Mucosa of stomach (tissue), 1 donor: ENCODE data around the gene ZC3H18.

Experiments
- H3K27me3 ChIP-seq: one replicate; pipeline ENCODE4 v1.7.0; 2013; ENCODE audit warnings: mild to moderate bottlenecking, low read length; ENCODE audit not compliant: control insufficient read depth, insufficient read depth
- H3K36me3 ChIP-seq: one replicate; pipeline ENCODE4 v1.7.0; 2013; ENCODE audit warnings: low read length; ENCODE audit not compliant: control insufficient read depth, insufficient read depth
- H3K4me1 ChIP-seq: one replicate; pipeline ENCODE4 v1.7.0; 2013; ENCODE audit warnings: mild to moderate bottlenecking, low read length; ENCODE audit not compliant: control insufficient read depth, insufficient read depth
- H3K4me3 ChIP-seq: one replicate; pipeline ENCODE4 v1.7.0; 2013; ENCODE audit warnings: low read length
- H3K9ac ChIP-seq: one replicate; pipeline ENCODE4 v1.7.0; 2013; ENCODE audit warnings: mild to moderate bottlenecking, low read length, moderate library complexity
- H3K9me3 ChIP-seq: one replicate; pipeline ENCODE4 v1.7.0; 2013; ENCODE audit warnings: mild to moderate bottlenecking, low read length, moderate library complexity; ENCODE audit not compliant: control insufficient read depth
- donor health status: Pancreatic carcinoma.

The ZC3H18 gene

GRCh38 chr16:88669980-88670379 lies 99.8 kb downstream of the ZC3H18 start:
- Histone ChIP-seq H3K27me3 (no peaks in the 10 kb centered on the region), H3K9ac (no peak overlapping the region), H3K36me3 (no peaks in the 10 kb centered on the region), H3K4me1 (no peaks in the 10 kb centered on the region), H3K9me3 (no peaks in the 10 kb centered on the region), H3K4me3 (no peak overlapping the region)

- Histone ChIP-seq H3K4me3 (no peak overlapping the region), H3K9ac (no peak overlapping the region), H3K27me3 (peaks cover 2% of the 10 kb centered on the region), H3K4me1 (no peaks in the 10 kb centered on the region), H3K36me3 (no peaks in the 10 kb centered on the region), H3K9me3 (no peaks in the 10 kb centered on the region)
These were observed 101.6 kb downstream of the ZC3H18 start for GRCh38 chr16:88671806-88672205.

DNA sequence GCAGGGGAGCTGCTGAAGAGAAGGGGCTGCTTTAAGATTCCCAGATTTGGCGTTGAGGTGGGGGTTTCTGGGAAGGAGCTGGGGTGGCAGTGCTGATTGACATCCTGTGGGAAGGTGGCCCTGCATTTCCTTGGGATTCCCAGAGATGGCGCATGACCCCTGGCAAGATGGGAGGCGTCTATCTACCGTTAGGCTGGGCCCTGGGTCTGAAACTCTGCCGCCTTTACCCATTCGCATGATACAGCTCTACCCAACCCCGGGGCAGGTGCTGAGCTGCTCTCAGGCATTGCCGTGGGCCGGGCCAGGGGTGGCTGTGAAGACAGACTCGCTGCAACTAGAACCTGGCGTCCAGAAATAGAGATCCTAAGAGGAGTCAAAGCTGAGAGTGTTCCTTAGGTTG lies 102.6 kb downstream of the ZC3H18 start:
- Histone ChIP-seq H3K9ac (no peak overlapping the region), H3K36me3 (no peaks in the 10 kb centered on the region), H3K4me3 (no peak overlapping the region), H3K27me3 (peaks cover 11% of the 10 kb centered on the region), H3K4me1 (no peaks in the 10 kb centered on the region), H3K9me3 (no peaks in the 10 kb centered on the region)

DNA sequence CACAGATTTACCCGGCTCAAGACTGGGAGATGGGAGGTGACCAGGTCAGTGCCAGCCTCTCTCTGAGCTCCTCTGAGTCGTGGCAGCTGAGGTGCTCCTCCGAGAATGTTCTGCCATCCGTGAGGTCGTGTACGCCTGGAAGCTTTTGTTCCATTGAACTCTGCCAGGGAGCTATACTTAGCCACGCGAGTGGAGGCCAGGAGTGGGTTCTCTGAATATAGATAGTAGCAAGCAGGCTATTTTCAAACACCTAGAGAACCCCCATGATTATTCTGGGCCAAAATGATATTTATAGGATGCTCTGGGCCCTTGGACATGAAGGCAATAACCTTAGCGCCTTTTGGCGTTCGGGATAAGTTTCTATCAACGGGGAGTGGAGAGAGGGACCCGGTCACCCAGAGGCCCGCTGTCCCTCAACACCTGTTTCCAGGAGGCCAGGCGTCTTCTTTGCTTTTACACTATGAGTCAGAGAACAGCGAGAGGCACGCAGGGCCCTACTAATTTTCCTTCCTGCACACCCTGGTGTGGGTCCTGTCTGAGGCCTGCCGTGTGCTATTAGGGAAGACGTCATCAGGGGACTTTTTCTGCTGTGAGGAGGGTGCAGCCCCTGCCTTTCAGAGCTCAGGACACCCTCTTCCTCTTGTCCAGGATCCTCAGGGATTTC lies 103.6 kb downstream of the ZC3H18 start:
- Histone ChIP-seq H3K27me3 (peaks cover 22% of the 10 kb centered on the region), H3K36me3 (no peaks in the 10 kb centered on the region), H3K4me1 (no peaks in the 10 kb centered on the region), H3K9ac (no peak overlapping the region), H3K9me3 (no peaks in the 10 kb centered on the region), H3K4me3 (no peak overlapping the region)

- no peaks in the 10 kb centered on the region for H3K36me3 ChIP-seq
- no peak overlapping the region for H3K9ac ChIP-seq
- H3K9me3 ChIP-seq, result no peaks in the 10 kb centered on the region
- H3K4me1 ChIP-seq, result no peaks in the 10 kb centered on the region
- H3K27me3 ChIP-seq, result peaks cover 33% of the 10 kb centered on the region
- H3K4me3 ChIP-seq, result no peak overlapping the region
These were observed 106.5 kb downstream of the ZC3H18 start for GRCh38 chr16:88676502-88677242.

GRCh38 chr16:88677721-88678120 lies 107.5 kb downstream of the ZC3H18 start:
- Histone ChIP-seq H3K27me3 (peaks cover 40% of the 10 kb centered on the region), H3K36me3 (no peaks in the 10 kb centered on the region), H3K4me3 (no peak overlapping the region), H3K4me1 (no peaks in the 10 kb centered on the region), H3K9ac (no peak overlapping the region), H3K9me3 (no peaks in the 10 kb centered on the region)

GRCh38 chr16:88678224-88678979 lies 108.2 kb downstream of the ZC3H18 start:
- Histone ChIP-seq H3K4me1 (no peaks in the 10 kb centered on the region), H3K4me3 (no peak overlapping the region), H3K27me3 (peaks cover 40% of the 10 kb centered on the region), H3K9ac (no peak overlapping the region), H3K9me3 (no peaks in the 10 kb centered on the region), H3K36me3 (no peaks in the 10 kb centered on the region)

DNA sequence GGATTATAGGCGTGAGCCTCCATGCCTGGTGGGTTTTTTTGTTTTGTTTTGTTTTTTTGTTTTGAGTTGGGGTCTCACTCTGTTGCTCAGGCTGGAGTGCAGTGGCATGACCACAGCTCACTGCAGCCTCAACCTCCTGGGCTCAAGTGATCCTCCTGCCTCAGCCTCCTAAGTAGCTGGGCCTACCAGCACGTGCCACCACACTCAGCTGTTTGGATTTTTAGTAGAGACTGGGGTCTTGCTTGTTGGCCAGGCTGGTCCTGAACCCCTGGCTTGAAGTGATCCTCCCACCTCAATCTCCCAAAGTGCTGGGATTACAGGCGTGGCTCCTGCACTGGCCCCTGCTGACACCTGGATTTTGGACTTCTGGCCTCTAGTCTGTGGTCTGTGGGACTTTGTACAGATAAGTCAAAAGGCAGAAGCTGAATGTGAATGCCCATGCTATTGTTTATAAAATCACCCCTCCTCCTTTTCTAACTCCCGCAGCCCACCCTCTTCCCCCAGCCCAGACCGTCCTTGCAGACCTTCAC lies 110.4 kb downstream of the ZC3H18 start:
- H3K9me3 ChIP-seq, result no peaks in the 10 kb centered on the region
- H3K9ac ChIP-seq, result no peak overlapping the region
- H3K4me1 ChIP-seq, result peaks cover 2% of the 10 kb centered on the region
- H3K4me3 ChIP-seq, result no peak overlapping the region
- H3K27me3 ChIP-seq, result peaks cover 61% of the 10 kb centered on the region
- no peaks in the 10 kb centered on the region for H3K36me3 ChIP-seq

DNA sequence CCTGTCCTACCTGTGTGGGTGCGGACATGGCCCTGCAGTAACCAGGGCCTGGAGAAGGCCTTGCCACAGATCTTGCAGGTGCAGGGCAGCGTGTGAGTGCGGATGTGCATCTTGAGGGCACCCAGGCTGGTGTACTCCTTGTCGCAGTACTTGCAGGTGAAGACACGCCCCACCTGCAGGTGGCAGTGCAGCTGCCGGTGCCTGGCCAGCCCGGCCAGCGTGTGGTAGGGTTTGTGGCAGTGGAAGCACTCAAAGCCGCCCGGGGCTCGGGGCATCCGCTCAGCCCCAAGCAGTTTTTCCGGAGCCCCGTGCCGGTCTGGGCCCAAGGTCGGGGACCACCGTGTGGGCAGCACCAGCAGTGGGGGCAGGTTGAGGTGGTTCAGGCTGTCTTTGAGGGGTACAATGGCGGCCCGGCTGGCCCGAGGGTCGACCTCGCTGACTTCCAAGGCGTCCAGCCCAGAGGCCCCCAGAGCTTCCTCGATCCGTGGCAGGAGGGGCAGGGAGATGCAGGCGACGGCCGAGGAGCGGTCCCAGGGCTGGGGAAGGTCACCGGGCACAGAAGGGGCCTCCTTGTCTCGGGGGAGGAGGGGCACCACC lies 111.0 kb downstream of the ZC3H18 start:
- Histone ChIP-seq H3K9me3 (no peaks in the 10 kb centered on the region), H3K36me3 (no peaks in the 10 kb centered on the region), H3K4me3 (no peak overlapping the region), H3K27me3 (peaks cover 66% of the 10 kb centered on the region), H3K9ac (no peak overlapping the region), H3K4me1 (peaks cover 8% of the 10 kb centered on the region)
